Measurements from ENCODE around the gene CAMSAP3.

DNA sequence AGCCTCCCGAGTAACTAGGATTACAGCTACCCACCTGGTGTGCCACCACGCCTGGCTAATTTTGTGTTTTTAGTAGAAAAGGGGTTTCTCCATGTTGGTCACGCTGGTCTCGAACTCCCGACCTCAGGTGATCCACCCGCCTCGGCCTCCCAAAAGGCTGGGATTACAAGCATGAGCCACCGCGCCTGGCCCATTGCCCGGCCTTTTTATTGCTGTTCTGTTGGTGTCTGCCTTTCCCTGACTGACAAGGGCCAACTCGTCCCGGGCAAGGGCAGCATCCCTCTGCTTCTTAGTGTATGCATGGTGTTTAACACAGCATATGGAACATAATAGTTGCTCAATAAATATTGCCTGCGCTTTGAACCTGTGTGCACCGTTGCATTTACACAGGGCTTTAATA lies 67.0 kb downstream of the CAMSAP3 start:
- TF ChIP-seq, protein P1, sequence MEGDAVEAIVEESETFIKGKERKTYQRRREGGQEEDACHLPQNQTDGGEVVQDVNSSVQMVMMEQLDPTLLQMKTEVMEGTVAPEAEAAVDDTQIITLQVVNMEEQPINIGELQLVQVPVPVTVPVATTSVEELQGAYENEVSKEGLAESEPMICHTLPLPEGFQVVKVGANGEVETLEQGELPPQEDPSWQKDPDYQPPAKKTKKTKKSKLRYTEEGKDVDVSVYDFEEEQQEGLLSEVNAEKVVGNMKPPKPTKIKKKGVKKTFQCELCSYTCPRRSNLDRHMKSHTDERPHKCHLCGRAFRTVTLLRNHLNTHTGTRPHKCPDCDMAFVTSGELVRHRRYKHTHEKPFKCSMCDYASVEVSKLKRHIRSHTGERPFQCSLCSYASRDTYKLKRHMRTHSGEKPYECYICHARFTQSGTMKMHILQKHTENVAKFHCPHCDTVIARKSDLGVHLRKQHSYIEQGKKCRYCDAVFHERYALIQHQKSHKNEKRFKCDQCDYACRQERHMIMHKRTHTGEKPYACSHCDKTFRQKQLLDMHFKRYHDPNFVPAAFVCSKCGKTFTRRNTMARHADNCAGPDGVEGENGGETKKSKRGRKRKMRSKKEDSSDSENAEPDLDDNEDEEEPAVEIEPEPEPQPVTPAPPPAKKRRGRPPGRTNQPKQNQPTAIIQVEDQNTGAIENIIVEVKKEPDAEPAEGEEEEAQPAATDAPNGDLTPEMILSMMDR (IDR thresholded peaks at IDR 0.05 in 2 of 3, conservative IDR thresholded peaks at IDR 0.05 in 1 of 3; ENCODE audit: control insufficient read depth in 2 of 3, extremely low read depth in 1 of 3, insufficient read depth in 1 of 3, low read depth in 3 of 3, low read length in 3 of 3): no peak
- TF ChIP-seq HCFC1 (IDR thresholded peaks at IDR 0.05; ENCODE audit: low read length) (no peak), JUND (IDR thresholded peaks at IDR 0.05; ENCODE audit: low read depth, low read length) (no peak), POLR2A (IDR thresholded peaks at IDR 0.05; ENCODE audit: low read depth, low read length) (no peak), EP300 (IDR thresholded peaks at IDR 0.05; ENCODE audit: borderline replicate concordance in 1 of 2, control insufficient read depth in 1 of 2, low read depth in 2 of 2, low read length in 2 of 2) (no peak), MYC (IDR thresholded peaks at IDR 0.05; ENCODE audit: insufficient read depth, insufficient read length, insufficient replicate concordance, low read length, severe bottlenecking) (no peak), CEBPB (IDR thresholded peaks at IDR 0.05; ENCODE audit: borderline replicate concordance in 1 of 2, low read depth in 2 of 2, low read length in 2 of 2) (no peak), MXI1 (IDR thresholded peaks at IDR 0.05; ENCODE audit: low read depth, low read length) (no peak), RBBP5 (conservative IDR thresholded peaks at IDR 0.05) (no peak), SP1 (IDR thresholded peaks at IDR 0.05; ENCODE audit: low read depth, low read length) (no peak)
- TF ChIP-seq, protein P2, sequence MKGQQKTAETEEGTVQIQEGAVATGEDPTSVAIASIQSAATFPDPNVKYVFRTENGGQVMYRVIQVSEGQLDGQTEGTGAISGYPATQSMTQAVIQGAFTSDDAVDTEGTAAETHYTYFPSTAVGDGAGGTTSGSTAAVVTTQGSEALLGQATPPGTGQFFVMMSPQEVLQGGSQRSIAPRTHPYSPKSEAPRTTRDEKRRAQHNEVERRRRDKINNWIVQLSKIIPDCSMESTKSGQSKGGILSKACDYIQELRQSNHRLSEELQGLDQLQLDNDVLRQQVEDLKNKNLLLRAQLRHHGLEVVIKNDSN (IDR thresholded peaks at IDR 0.05; ENCODE audit: borderline replicate concordance, extremely low read length, insufficient read depth, low read depth, low read length): no peak
